HG02623 (cell line): ENCODE data around the gene RIPOR1.

Experiments
- ATAC-seq: cut with Tn5 transposase; IDR thresholded peaks from one replicate; pipeline ENCODE4 v1.9.1; 2021; ENCODE audit warnings: moderate library complexity; ENCODE audit not compliant: unreplicated experiment

The RIPOR1 gene

DNA sequence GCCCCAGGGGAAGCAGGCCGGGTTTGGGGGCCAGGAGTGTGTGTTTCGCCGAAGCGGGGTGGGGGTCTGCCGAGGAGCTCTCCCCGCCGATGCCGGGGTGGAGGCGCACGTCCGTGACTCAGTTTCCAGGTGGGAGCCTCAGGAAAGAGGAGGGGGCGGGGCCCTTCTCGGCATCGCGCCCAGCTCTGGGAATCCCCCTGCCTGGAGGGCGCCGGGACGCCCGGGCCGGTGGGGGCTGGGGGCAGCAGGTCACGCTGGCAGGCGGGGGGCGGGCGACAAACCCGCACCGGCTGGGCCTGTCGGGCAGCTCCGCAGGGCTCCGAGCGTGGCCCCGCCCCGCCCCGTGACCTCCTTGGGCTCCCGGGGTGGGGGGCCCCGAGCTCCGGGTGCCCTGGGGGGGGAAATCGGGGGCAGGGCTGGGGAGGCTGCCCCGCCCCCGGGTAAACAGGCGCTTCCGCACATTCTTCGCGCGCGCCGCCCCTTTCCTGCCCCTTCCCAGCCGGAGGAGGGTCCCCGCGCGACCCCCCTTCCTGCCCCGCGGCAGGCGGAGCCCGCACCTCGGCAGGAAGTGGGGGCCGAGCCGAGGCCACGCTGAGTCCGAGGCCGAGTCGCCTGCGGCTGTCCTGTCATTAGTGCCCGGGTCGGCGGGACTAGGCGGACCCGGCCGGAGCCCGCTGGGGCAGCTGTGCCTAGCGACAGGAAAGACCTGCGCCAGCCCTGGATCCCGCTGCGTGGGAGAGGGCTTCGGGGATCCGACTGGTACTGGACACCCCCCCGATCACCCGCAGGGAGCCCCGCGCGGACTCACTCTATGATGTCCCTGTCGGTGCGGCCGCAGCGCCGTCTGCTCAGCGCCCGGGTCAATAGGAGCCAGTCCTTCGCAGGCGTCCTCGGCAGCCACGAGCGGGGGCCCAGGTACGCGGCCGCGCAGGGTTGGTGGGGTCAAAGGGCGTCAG, 9.3 kb downstream of the RIPOR1 start:
- no peak for ATAC-seq

GRCh38 chr16:67538666-67539101, 10.1 kb downstream of the RIPOR1 start:
- no peak for ATAC-seq

- no peak for ATAC-seq
Observed at GRCh38 chr16:67539271-67539670, 10.6 kb downstream of the RIPOR1 start.

DNA sequence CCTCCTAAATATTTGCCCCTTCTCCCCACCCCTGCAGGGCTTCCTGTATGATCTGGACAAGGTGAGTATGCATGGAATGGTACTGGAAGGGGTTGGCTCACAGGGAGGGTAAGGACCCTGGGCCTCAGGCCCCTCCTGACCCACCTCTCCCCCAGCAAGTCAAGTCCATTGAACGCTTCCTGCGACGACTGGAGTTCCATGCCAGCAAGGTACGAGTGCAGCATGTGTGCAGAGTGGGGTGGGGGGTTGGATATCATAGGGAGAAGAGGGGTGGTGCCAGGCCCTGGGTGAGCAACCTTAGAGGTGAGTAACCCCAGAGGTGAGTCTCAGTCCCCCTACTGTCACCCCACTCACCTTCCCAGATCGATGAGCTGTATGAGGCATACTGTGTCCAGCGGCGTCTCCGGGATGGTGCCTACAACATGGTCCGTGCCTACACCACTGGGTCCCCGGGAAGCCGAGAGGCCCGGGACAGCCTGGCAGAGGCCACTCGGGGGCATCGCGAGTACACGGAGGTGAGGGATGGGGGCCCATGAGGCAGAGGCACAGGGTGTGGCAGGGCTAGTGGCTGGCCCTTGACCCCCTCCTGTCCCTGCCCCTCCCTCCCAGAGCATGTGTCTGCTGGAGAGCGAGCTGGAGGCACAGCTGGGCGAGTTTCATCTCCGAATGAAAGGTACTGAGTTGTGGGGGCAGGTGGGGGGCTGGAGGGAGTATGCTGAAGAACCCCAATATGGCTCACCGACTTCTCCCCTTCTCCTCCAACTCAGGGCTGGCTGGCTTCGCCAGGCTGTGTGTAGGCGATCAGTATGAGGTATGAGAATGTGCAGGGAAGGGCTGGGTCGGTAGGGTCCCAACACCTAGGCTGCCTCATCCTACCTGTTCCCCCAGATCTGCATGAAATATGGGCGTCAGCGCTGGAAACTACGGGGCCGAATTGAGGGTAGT, 11.3 kb downstream of the RIPOR1 start:
- ATAC-seq = no peak

DNA sequence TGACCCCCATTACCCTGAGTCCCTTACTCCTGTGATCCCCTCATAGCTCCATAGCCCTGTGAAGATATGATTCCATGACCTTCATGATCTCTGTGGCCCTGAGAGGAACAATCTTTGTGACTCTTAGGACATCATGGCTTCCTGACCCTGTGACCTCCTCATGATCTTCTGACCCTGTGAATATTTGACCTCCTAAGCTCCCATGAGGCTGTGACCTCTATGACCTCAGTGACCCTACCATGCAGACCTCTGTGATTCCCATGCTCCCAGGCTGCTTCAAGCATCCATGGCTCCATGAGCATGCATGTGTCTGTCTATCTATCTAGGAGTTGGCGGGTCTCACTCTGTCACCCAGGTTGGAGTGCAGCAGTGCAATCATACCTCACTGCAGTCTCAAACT, 12.1 kb downstream of the RIPOR1 start:
- ATAC-seq = no peak

DNA sequence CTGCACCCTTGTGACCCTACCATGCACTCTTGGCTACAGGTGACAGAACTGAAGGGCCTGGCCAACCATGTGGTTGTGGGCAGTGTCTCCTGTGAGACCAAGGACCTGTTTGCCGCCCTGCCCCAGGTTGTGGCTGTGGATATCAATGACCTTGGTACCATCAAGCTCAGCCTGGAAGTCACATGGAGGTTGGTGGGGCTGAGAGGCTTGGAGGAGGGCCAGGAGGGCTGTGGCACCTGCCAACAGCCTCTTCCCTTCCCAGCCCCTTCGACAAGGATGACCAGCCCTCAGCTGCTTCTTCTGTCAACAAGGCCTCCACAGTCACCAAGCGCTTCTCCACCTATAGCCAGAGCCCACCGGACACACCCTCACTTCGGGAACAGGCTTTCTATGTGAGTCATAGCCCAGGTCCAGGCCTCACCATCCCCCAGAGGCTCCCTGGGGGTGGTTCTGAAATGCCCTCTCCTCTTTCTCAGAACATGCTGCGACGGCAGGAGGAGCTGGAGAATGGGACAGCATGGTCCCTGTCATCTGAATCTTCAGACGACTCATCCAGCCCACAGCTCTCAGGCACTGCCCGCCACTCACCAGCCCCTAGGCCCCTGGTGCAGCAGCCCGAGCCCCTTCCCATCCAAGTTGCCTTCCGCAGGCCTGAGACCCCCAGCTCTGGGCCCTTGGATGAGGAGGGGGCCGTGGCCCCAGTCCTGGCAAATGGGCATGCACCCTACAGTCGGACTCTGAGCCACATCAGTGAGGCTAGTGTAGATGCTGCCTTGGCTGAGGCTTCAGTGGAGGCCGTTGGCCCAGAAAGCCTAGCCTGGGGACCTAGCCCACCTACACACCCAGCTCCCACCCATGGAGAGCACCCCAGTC, 13.0 kb downstream of the RIPOR1 start:
- no peak for ATAC-seq

- no peak for ATAC-seq
Observed at GRCh38 chr16:67542464-67542863, 13.8 kb downstream of the RIPOR1 start.

DNA sequence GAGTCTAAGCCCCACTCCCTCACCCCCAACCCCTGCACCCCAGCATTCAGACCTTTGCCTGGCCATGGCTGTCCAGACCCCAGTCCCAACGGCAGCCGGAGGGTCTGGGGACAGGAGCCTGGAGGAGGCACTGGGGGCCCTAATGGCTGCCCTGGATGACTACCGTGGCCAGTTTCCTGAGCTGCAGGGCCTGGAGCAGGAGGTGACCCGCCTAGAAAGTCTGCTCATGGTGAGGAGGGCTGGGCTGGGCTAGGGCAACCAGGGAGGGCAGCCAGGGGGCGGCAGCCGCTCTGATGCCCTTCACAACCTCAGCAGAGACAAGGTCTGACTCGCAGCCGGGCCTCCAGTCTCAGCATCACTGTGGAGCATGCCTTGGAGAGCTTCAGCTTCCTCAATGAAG, 14.4 kb downstream of the RIPOR1 start:
- ATAC-seq = no peak

- no peak for ATAC-seq
Observed at GRCh38 chr16:67543582-67543981, 15.0 kb downstream of the RIPOR1 start.

DNA sequence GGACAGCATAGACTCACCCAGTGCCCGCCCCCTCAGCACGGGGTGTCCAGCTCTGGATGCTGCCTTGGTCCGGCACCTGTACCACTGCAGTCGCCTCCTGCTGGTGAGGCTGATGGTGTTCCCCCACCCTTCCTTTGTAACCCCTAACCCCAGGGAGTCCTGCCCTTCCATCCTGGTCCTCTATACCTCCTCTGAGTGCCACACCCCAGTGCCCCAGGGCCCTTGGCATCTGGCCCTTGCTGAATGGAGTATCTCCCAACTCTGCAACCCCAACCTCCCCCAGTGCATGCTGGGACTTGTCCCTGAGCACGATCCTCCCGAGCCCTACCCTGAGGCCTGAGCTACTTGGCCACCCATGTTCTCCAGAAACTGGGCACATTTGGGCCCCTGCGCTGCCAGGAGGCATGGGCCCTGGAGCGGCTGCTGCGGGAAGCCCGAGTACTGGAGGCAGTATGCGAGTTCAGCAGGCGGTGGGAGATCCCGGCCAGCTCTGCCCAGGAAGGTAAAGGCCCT, 15.8 kb downstream of the RIPOR1 start:
- ATAC-seq = no peak

GRCh38 chr16:67544844-67545664, 16.4 kb downstream of the RIPOR1 start:
- ATAC-seq = no peak

- no peak for ATAC-seq
Observed at GRCh38 chr16:67545665-67546024, 17.0 kb downstream of the RIPOR1 start.

DNA sequence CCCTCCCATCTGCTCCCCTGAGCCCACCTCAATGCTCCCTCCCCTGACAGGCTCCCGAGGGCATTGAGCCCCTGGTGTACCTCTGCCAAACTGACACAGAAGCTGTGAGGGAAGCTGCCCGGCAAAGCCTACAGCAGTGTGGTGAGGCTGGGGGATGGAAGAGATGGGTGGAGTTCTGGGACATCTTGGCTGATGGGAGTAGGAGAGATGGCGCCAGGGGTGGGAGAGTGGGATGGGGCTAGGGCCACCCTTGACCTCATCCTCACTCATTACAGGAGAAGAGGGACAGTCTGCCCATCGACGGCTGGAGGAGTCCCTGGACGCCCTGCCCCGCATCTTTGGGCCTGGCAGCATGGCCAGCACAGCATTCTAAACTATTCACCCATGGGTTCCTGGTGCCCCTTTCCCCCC, 17.5 kb downstream of the RIPOR1 start:
- ATAC-seq = no peak

DNA sequence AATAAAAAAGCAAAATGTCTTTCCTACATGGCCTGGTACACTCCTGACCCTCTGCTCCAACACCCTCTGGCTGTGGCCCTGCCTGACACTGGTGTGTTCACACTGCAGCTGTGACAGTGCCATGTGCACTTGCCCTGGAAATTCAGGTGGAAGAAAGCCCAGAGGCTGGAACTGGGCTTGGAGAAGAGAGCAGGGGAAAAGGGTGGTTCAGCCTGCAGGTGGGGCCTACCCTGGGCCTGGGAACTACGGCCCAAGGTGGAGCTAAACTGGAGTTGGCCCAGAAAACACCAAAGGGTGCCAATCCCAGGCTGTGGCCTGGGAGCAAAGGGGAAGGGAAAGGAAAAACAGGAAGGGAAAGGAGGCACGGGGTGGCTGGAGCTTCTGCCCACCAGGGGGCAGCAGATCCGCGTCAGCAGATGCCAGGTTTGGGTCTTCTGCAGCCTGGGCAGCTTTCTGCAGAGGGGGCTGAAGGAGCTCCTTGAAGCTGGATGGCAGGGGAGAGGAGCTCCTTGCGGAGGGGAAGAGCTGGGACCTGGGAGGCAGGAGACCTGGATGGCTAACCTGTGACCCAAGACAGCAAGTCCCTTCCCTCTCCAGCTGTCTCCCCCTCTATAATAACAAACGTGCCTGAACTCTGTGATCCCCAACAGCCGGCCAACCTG, 18.3 kb downstream of the RIPOR1 start:
- ATAC-seq = no peak

- ATAC-seq = no peak
Observed at GRCh38 chr16:67547423-67548264, 19.0 kb downstream of the RIPOR1 start.

DNA sequence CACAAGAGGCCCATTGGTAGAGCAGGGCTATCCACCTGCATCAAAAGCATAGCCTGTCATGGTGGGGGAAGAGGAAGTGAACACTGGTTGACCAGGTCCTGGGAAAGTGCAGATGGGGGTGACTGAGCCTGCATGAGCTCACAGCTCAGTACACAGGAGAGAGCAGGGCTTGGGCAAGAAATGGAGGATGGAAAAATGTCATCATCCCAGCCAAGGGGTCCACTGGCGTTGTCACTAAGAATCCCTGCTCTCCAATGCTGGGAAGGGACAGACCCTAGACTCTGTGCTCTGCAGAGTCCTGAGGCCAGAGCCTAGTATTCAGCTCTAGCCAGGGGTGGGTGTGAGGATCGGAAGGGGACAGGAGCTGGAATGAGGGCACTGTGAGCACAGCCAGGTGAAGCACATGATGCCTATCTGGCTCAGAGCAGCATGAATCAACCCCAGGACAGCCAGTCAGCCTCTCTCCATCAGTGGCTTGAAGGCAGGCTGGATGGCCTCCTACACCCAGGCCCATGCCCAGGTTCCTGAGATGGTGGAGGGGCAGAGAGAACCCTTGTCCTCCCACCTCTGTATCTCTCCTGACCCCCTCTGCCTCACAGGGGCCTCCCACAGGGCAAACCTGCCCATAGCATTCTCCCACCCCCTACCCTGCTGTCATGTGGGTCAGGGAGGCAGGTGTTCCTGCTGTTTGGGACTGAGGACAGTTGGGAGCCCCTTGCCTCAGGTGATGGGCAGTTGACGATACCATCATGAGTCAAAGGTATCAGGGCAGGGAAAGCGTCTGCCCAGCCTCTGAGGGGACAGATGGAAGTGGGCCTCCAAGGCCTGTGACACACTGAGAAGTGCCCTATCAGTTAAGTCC, 19.9 kb downstream of the RIPOR1 start:
- no peak for ATAC-seq

GRCh38 chr16:67549240-67549639, 20.6 kb downstream of the RIPOR1 start:
- no peak for ATAC-seq
